H9 (cell line): ENCODE data around the gene PCGF6. TPM values are rescaled to one million over a fixed set of nuclear protein-coding genes. Genes with fewer than 3 reads are reported as not detected.

ENCODE experiments used
- DNase-seq: peaks from one replicate; pipeline ENCODE4 v3.0.0-alpha.2; 2017
- H2AFZ ChIP-seq: one replicate; pipeline ENCODE4 v1.6.1; 2013; ENCODE audit warnings: mild to moderate bottlenecking, low read length, control low read depth, moderate library complexity
- H2AK5ac ChIP-seq: 2 replicates; pipeline ENCODE4 v1.6.1; 2013; ENCODE audit warnings: low read length, control low read depth, mixed read lengths; ENCODE audit not compliant: insufficient read length
- H2BK120ac ChIP-seq: one replicate; pipeline ENCODE4 v1.6.1; 2013; ENCODE audit warnings: low read depth, mild to moderate bottlenecking, low read length, control low read depth, inconsistent platforms; ENCODE audit not compliant: poor library complexity, severe bottlenecking
- H2BK12ac ChIP-seq: 2 replicates; pipeline ENCODE4 v1.6.1; 2013; ENCODE audit warnings: low read length, control low read depth, mixed read lengths, low read depth; ENCODE audit not compliant: insufficient read length
- H2BK15ac ChIP-seq: 2 replicates; pipeline ENCODE4 v1.6.1; 2013; ENCODE audit warnings: low read depth, low read length, control low read depth
- H2BK20ac ChIP-seq: one replicate; pipeline ENCODE4 v1.6.1; 2013; ENCODE audit warnings: low read depth, mild to moderate bottlenecking, low read length, control low read depth, inconsistent platforms; ENCODE audit not compliant: poor library complexity, severe bottlenecking
- H2BK5ac ChIP-seq: 2 replicates; pipeline ENCODE4 v1.6.1; 2013; ENCODE audit warnings: low read length, control low read depth, mixed read lengths; ENCODE audit not compliant: insufficient read length
- H3K14ac ChIP-seq: 2 replicates; pipeline ENCODE4 v1.6.1; 2013; ENCODE audit warnings: low read length, control low read depth; ENCODE audit not compliant: insufficient read depth
- H3K18ac ChIP-seq: 2 replicates; pipeline ENCODE4 v1.6.1; 2013; ENCODE audit warnings: low read depth, mild to moderate bottlenecking, mixed read lengths, low read length, control low read depth; ENCODE audit not compliant: insufficient read length
- H3K23ac ChIP-seq: 2 replicates; pipeline ENCODE4 v1.6.1; 2013; ENCODE audit warnings: low read length, control low read depth, mixed read lengths, low read depth; ENCODE audit not compliant: insufficient read length
- H3K23me2 ChIP-seq: 2 replicates; pipeline ENCODE4 v1.6.1; 2013; ENCODE audit warnings: low read depth, mild to moderate bottlenecking, mixed read lengths, low read length, control low read depth; ENCODE audit not compliant: insufficient read length, poor library complexity, severe bottlenecking
- H3K27ac ChIP-seq: 2 replicates; pipeline ENCODE4 v1.5.1; 2013; ENCODE audit warnings: low read length, control low read depth, mixed read lengths, low read depth; ENCODE audit not compliant: insufficient read length
- H3K27me3 ChIP-seq: 2 replicates; pipeline ENCODE4 v1.6.1; 2013; ENCODE audit warnings: low read length, control low read depth, inconsistent platforms; ENCODE audit not compliant: insufficient read depth
- H3K4ac ChIP-seq: 2 replicates; pipeline ENCODE4 v1.6.1; 2013; ENCODE audit warnings: low read depth, mild to moderate bottlenecking, control low read depth, inconsistent platforms, low read length, moderate library complexity
- H3K4me1 ChIP-seq: 2 replicates; pipeline ENCODE4 v1.6.1; 2013; ENCODE audit warnings: low read length, control low read depth, inconsistent platforms; ENCODE audit not compliant: insufficient read depth
- H3K4me2 ChIP-seq: 2 replicates; pipeline ENCODE4 v1.6.1; 2013; ENCODE audit warnings: low read length, control low read depth, mixed read lengths; ENCODE audit not compliant: insufficient read length, insufficient read depth
- H3K56ac ChIP-seq: 2 replicates; pipeline ENCODE4 v1.6.1; 2013; ENCODE audit warnings: low read depth, mild to moderate bottlenecking, mixed read lengths, low read length, control low read depth; ENCODE audit not compliant: insufficient read length
- H3K79me1 ChIP-seq: 2 replicates; pipeline ENCODE4 v1.6.1; 2013; ENCODE audit warnings: low read depth, mild to moderate bottlenecking, moderate library complexity, low read length, control low read depth, inconsistent platforms; ENCODE audit not compliant: insufficient read depth, poor library complexity, severe bottlenecking
- H3K79me2 ChIP-seq: 2 replicates; pipeline ENCODE4 v1.6.1; 2013; ENCODE audit warnings: low read length, control low read depth, inconsistent platforms; ENCODE audit not compliant: insufficient read depth
- H3K9ac ChIP-seq: 2 replicates; pipeline ENCODE4 v1.6.1; 2013; ENCODE audit warnings: low read length, control low read depth, mixed read lengths; ENCODE audit not compliant: insufficient read length; ENCODE audit errors: extremely low read depth
- H3K9me3 ChIP-seq: one replicate; pipeline ENCODE4 v1.6.1; 2013; ENCODE audit warnings: low read depth, low read length, inconsistent platforms; ENCODE audit not compliant: control insufficient read depth
- H3T11ph ChIP-seq: one replicate; pipeline ENCODE4 v1.6.1; 2013; ENCODE audit warnings: mild to moderate bottlenecking, low read length, control low read depth, inconsistent platforms
- H4K20me1 ChIP-seq: one replicate; pipeline ENCODE4 v1.6.1; 2013; ENCODE audit not compliant: control insufficient read depth, insufficient read length, insufficient read depth
- H4K5ac ChIP-seq: 2 replicates; pipeline ENCODE4 v1.6.1; 2013; ENCODE audit warnings: low read depth, mild to moderate bottlenecking, mixed read lengths, low read length, control low read depth; ENCODE audit not compliant: insufficient read length
- H4K8ac ChIP-seq: replicated peaks from 2 replicates; pipeline ENCODE4 v1.6.1; 2013; ENCODE audit warnings: low read length, control low read depth, mixed read lengths, low read depth; ENCODE audit not compliant: insufficient read length
- H4K91ac ChIP-seq: 2 replicates; pipeline ENCODE4 v1.6.1; 2013; ENCODE audit warnings: low read depth, mild to moderate bottlenecking, moderate library complexity, mixed read lengths, low read length, control low read depth; ENCODE audit not compliant: insufficient read length
- H3K27ac Mint-ChIP-seq, 3 experiments: 2 replicates in 2 of 3; 3 replicates in 1 of 3; pipeline ENCODE4 v1.8.0; 2020 to 2021; ENCODE audit warnings: mixed read lengths in 3 of 3, mild to moderate bottlenecking in 1 of 3, moderate library complexity in 1 of 3
- H3K27me3 Mint-ChIP-seq: 2 replicates; pipeline ENCODE4 v1.8.0; 2021; ENCODE audit warnings: low read depth, mild to moderate bottlenecking, moderate library complexity, mixed read lengths
- H3K36me3 Mint-ChIP-seq, 3 experiments: 2 replicates in 2 of 3; 3 replicates in 1 of 3; pipeline ENCODE4 v1.8.0; 2020 to 2021; ENCODE audit warnings: low read depth in 3 of 3, mixed read lengths in 3 of 3; ENCODE audit not compliant: insufficient read depth in 1 of 3
- H3K4me1 Mint-ChIP-seq, 2 experiments: 2 replicates each; pipeline ENCODE4 v1.8.0; 2020; ENCODE audit warnings: mixed read lengths in 2 of 2
- H3K4me3 Mint-ChIP-seq, 2 experiments: 2 replicates in 1 of 2; 3 replicates in 1 of 2; pipeline ENCODE4 v1.8.0; 2020 to 2021; ENCODE audit warnings: mild to moderate bottlenecking in 2 of 2, mixed read lengths in 2 of 2, moderate library complexity in 1 of 2
- H3K9me3 Mint-ChIP-seq, 2 experiments: 2 replicates in 1 of 2; 3 replicates in 1 of 2; pipeline ENCODE4 v1.8.0; 2020; ENCODE audit warnings: mild to moderate bottlenecking in 2 of 2, mixed read lengths in 2 of 2, moderate library complexity in 1 of 2
- WGBS: extraction: QIAGEN DNeasy Blood & Tissue Kit; methylation state at CpG from one replicate; pipeline ENCODE4 v1.1.7; 2013; ENCODE audit warnings: missing lambda C conversion rate, low lambda C conversion rate, mixed read lengths; ENCODE audit not compliant: insufficient read length; ENCODE audit errors: extremely low coverage; 5-methylcytosine and 5-hydroxymethylcytosine counted together
- total RNA-seq: library from RNA; stranded (reverse); gene quantifications from 2 replicates; pipeline ENCODE4 v1.2.1, GENCODE V29; 2021
- TF ChIP-seq, protein P1 (sequence below): fragments of 200-600 bp; sonication (generic); conservative IDR thresholded peaks from 3 replicates; pipeline ENCODE4 v1.8.0; 2021; ENCODE audit warnings: antibody characterized with exemption, mild to moderate bottlenecking

Gene PCGF6
- total RNA-seq, 1 experiment from 2014 or later, result 23.5 TPM

DNA sequence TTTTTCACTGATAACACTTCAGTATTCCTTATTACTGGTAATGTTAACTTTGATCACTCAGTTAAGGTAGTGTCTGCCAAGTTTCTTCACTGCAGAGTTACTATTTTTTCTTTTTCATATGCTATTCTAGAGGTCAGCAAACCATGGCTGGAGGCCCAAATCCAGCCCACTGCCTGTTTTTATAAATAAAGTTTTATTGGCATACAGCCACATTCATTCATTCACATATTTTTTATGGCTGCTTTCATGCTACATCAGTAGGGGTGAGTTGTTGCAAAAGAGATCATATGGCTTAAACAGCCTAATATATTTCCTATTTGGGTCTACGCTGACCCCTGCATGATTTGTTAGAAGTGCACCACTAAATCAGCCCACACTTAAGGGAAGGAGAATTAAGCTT, 94.3 kb downstream of the PCGF6 start:
- Histone ChIP-seq H3K56ac (no peak overlapping the region), H2BK120ac (no peak overlapping the region), H3K79me2 (no peaks in the 10 kb centered on the region), H3K79me1 (no peaks in the 10 kb centered on the region), H3T11ph (no peak overlapping the region), H4K5ac (no peak overlapping the region), H3K9me3 (peaks cover 6% of the 10 kb centered on the region), H3K4ac (no peak overlapping the region), H3K18ac (no peak overlapping the region), H2BK12ac (no peak overlapping the region), H3K9ac (no peak overlapping the region), H3K4me2 (no peak overlapping the region), H3K23me2 (no peaks in the 10 kb centered on the region), H2BK5ac (no peak overlapping the region), H2AFZ (no peak overlapping the region), H3K14ac (no peak overlapping the region), H3K23ac (no peak overlapping the region), H4K8ac (no peak overlapping the region), H2BK15ac (no peak overlapping the region), H3K4me1 (no peaks in the 10 kb centered on the region), H3K27me3 (no peaks in the 10 kb centered on the region), H4K20me1 (no peaks in the 10 kb centered on the region), H4K91ac (no peak overlapping the region), H2BK20ac (no peak overlapping the region), H2AK5ac (no peak overlapping the region), H3K27ac (no peak overlapping the region)
- no CpG with 5 or more reads among the region's 1 CpG for WGBS
- H3K27me3 Mint-ChIP-seq, result peaks cover 4% of the 10 kb centered on the region
- H3K36me3 Mint-ChIP-seq, result peaks cover 7 to 14% (median 14%) of the 10 kb centered on the region in 3 experiments; a peak in 6 of 7 replicates
- no peak for DNase-seq
- H3K4me3 Mint-ChIP-seq, result no peak overlapping the region
- peaks cover 3 to 5% of the 10 kb centered on the region in 2 experiments; a peak in 1 of 4 replicates for H3K4me1 Mint-ChIP-seq
- H3K9me3 Mint-ChIP-seq, result peaks cover 26 to 28% of the 10 kb centered on the region in 2 experiments
- no peak overlapping the region for H3K27ac Mint-ChIP-seq
- TF ChIP-seq, protein P1, sequence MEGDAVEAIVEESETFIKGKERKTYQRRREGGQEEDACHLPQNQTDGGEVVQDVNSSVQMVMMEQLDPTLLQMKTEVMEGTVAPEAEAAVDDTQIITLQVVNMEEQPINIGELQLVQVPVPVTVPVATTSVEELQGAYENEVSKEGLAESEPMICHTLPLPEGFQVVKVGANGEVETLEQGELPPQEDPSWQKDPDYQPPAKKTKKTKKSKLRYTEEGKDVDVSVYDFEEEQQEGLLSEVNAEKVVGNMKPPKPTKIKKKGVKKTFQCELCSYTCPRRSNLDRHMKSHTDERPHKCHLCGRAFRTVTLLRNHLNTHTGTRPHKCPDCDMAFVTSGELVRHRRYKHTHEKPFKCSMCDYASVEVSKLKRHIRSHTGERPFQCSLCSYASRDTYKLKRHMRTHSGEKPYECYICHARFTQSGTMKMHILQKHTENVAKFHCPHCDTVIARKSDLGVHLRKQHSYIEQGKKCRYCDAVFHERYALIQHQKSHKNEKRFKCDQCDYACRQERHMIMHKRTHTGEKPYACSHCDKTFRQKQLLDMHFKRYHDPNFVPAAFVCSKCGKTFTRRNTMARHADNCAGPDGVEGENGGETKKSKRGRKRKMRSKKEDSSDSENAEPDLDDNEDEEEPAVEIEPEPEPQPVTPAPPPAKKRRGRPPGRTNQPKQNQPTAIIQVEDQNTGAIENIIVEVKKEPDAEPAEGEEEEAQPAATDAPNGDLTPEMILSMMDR, result no peak
